GM12873 (cell line): ENCODE measurements around the gene NFX1.

Experiments
- CTCF ChIP-seq: IDR thresholded peaks from 2 replicates; pipeline ENCODE4 v1.5.1; 2012; ENCODE audit warnings: low read depth, mild to moderate bottlenecking, moderate library complexity, low read length, control low read depth; ENCODE audit not compliant: insufficient read depth; ENCODE audit errors: missing control alignments

NFX1 gene

GRCh38 chr9:33414889-33415500 is 124.7 kb downstream of the NFX1 start:
- TF ChIP-seq CTCF, result no peak

GRCh38 chr9:33415501-33416038 is 125.3 kb downstream of the NFX1 start:
- peak; percentile 95 for TF ChIP-seq CTCF

- TF ChIP-seq CTCF, result no peak
These were observed 126.7 kb downstream of the NFX1 start for GRCh38 chr9:33416996-33417395.

GRCh38 chr9:33418090-33418489 is 127.8 kb downstream of the NFX1 start:
- no peak for TF ChIP-seq CTCF

GRCh38 chr9:33419708-33420303 is 129.5 kb downstream of the NFX1 start:
- TF ChIP-seq CTCF, result no peak
